ENCODE data around the gene TCP11.

Gene TCP11

GRCh38 chr6:35092362-35093117, 48.6 kb downstream of the TCP11 start:
- DNase-seq (ENCODE audit: low read depth), result no peak

GRCh38 chr6:35091346-35092083, 49.6 kb downstream of the TCP11 start:
- DNase-seq (ENCODE audit: low read depth), result no peak

- no peak for DNase-seq (ENCODE audit: low read depth)
Measured at GRCh38 chr6:35090734-35091133, 50.4 kb downstream of the TCP11 start.

GRCh38 chr6:35089935-35090505, 51.1 kb downstream of the TCP11 start:
- DNase-seq (ENCODE audit: low read depth), result no peak

GRCh38 chr6:35089216-35089934, 51.8 kb downstream of the TCP11 start:
- no peak for DNase-seq (ENCODE audit: low read depth)

GRCh38 chr6:35088281-35089215, 52.6 kb downstream of the TCP11 start:
- no peak for DNase-seq (ENCODE audit: low read depth)

GRCh38 chr6:35087361-35088280, 53.5 kb downstream of the TCP11 start:
- DNase-seq (ENCODE audit: low read depth), result no peak

- no peak for DNase-seq (ENCODE audit: low read depth)
Measured at GRCh38 chr6:35086636-35087360, 54.3 kb downstream of the TCP11 start.

- no peak for DNase-seq (ENCODE audit: low read depth)
Measured at GRCh38 chr6:35086282-35086632, 54.9 kb downstream of the TCP11 start.

GRCh38 chr6:35085359-35086281, 55.5 kb downstream of the TCP11 start:
- DNase-seq (ENCODE audit: low read depth), result no peak

GRCh38 chr6:35084511-35085203, 56.5 kb downstream of the TCP11 start:
- no peak for DNase-seq (ENCODE audit: low read depth)

GRCh38 chr6:35084041-35084491, 57.1 kb downstream of the TCP11 start:
- DNase-seq (ENCODE audit: low read depth), result no peak

- no peak for DNase-seq (ENCODE audit: low read depth)
Measured at GRCh38 chr6:35083507-35083906, 57.6 kb downstream of the TCP11 start.

GRCh38 chr6:35082733-35083403, 58.3 kb downstream of the TCP11 start:
- DNase-seq (ENCODE audit: low read depth), result no peak

- no peak for DNase-seq (ENCODE audit: low read depth)
Measured at GRCh38 chr6:35082046-35082732, 59.0 kb downstream of the TCP11 start.

GRCh38 chr6:35081426-35081851, 59.7 kb downstream of the TCP11 start:
- no peak for DNase-seq (ENCODE audit: low read depth)

Data from activated T-helper 9 cell treated with anti-CD3 and anti-CD28 coated beads, Interleukin-2, amount 50 U/mL, for 16 hours (primary cell).